HG03066 (cell line): Measurements from ENCODE around the gene COL8A2.

Source experiments
- ATAC-seq: cut with Tn5 transposase; IDR thresholded peaks from one replicate; pipeline ENCODE4 v1.9.1; 2021; ENCODE audit warnings: low read depth; ENCODE audit not compliant: unreplicated experiment

COL8A2 gene

DNA sequence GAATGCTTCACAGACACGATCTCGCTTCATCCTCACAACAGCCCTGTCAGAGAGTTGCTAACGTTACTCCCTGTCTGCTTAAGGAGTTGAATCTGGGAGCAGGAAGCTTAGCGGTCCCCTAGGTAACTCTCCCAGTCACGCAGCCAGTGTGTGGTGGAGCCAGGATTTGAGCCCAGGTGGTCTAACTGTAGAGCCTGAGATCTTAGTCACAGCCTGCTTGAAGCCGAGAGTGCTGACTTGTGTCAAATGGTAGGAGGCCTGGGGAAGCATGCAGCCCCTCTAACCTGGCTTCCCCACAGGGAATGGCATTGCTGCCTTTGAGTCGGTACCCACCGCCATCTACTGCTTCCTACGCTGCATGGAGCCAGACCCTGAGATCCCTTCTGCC is 32.2 kb downstream of the COL8A2 start:
- no peak for ATAC-seq

DNA sequence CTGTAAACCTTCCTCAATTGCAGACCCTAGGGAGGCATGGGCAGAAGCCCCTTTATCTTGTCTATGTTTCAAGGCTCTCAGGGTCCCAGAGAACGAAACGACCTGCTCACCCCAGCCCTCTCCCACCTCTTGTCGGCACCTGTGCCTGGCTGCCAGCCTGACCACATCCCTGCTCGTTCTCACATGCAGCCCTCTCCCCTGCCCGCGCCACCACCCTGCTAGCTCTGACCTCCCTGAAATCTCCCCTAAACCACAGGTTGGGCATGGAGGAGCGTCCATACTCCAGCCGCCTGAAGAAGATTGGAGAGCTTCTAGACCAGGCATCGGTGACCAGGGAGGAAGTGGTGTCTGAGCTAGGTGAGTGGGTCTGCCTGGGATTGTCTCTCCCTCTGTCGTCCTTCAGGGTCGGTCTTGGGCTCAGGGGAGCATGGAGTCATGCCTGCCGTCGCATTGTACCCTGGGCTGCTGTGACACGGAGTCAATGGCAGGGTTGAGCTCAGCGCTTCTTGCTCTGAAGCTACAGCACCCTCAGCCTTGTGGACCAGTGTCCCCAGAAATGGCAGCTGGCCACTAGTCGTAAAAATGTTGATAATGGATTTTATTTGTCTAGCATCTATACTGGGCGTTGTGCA is 32.7 kb downstream of the COL8A2 start:
- no peak for ATAC-seq

DNA sequence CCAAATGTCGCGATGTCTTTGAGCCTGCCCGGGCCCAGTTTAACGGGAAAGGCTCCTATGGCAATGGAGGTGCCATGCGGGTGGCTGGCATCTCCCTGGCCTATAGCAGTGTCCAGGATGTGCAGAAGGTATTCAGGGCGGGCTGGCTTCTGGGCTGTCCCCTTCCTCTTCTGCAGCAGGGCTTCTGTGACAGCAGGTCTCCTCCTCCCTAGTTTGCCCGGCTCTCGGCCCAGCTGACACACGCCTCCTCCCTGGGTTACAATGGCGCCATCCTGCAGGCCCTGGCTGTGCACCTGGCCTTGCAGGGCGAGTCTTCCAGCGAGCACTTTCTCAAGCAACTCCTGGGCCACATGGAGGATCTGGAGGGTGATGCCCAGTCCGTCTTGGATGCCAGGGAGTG is 33.3 kb downstream of the COL8A2 start:
- no peak for ATAC-seq

DNA sequence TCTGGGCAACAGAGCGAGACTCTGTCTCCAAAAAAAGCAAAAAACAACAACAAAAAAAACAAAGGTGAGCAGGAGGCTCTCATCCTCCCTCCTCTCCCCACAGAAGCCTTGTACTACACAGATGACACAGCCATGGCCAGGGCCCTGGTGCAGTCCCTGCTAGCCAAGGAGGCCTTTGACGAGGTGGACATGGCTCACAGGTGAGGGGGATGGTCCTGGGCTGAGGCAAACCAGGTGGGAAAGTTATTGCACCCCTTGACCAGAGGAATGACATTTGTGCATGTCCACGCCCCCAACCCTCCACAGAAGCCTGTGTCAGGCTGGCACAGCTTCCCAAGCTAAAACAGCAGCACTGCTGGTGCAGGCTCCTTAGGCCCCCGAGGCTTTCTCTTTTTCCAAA is 33.9 kb downstream of the COL8A2 start:
- ATAC-seq = no peak

DNA sequence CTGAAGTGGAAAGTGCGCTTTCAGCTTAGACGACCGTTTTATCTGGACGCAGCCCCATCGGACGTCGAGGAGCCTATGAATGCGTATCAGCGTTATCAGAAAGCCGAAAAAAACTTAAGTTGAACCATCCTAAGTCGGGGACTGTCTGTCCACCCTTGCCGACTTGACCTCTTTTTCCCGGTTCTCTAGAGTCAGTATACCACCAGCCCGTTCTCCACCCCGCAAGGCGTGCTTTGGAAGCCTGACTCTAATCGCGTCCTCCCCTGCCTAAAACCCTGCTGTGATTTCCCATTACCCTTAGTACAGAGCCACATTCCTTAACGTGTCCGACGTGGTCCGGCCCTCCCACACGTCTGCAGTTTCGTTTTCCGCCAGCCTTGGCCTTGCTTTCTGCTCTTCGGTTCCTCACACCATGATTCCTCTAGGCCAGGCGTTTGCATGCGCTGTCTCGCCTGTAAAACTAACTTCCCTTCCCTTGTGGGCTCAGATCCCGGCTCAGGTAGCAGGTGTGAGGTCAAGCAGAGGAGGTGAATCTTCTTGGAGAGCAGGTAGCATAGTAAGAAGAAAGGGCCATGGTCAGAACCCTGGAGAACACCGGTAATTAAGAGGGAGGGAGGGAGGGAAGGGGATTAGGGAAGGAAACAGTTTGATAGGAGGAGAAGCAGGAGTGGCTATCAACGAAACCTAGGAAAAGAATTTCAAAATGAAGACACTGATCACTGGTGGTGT is 35.5 kb downstream of the COL8A2 start:
- ATAC-seq = no peak

DNA sequence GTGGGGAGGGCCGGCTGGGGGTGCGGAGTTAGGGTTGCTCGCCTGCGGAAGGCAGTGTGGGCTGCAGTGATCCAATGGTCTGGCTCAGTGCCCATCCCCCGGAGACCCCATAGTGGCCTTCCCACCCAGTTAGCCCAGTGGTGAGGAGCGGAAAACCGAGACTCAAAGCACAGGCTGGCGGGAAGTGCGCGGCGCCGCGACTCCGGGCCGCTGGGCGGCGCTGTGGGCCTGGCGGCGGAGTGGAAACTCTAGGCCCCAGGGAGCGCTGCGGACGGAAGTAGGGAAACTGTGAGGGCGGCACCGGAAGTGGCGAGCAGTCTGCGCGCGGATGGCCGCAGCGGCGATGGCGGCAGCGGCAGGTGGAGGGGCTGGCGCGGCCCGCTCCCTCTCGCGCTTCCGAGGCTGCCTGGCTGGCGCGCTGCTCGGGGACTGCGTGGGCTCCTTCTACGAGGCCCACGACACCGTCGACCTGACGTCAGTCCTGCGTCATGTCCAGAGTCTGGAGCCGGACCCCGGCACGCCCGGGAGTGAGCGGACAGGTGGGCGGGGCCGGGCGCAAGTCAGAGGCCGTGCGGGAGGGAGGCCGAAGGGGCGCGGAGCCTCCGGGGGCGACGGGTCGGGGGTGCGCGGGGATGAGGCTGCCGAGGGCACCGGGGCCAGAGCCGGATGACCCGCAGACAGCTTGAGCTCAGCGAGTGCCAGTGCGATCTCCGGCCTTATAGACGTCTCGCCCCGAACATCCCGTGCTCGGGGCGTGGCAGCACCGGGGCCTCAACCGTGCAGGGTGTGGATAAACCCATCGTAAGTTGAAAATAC is 36.2 kb downstream of the COL8A2 start, which contains the start of gene ADPRS:
TSS of gene ADPRS (plus strand) at position 316 of the 816 bp plus-strand sequence. CDS start at position 329, 13 bp downstream.
- peak; percentile 81 for ATAC-seq

DNA sequence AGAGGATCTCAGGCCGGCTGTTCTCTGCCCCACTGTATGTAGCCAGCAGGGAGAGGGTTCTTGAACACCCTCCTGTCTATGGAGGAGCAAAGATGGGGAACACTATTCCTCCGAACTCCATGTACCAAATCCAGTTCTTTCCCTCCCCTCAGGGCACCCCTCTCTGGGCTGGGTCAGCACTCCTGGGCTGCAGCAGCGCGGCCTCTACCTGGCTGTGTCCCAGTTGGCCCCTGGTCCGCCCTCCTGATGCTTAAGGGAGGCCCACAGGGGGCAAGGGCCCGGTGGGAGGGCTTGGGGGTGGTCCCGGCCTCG is 36.8 kb downstream of the COL8A2 start:
- ATAC-seq = peak; percentile 3

DNA sequence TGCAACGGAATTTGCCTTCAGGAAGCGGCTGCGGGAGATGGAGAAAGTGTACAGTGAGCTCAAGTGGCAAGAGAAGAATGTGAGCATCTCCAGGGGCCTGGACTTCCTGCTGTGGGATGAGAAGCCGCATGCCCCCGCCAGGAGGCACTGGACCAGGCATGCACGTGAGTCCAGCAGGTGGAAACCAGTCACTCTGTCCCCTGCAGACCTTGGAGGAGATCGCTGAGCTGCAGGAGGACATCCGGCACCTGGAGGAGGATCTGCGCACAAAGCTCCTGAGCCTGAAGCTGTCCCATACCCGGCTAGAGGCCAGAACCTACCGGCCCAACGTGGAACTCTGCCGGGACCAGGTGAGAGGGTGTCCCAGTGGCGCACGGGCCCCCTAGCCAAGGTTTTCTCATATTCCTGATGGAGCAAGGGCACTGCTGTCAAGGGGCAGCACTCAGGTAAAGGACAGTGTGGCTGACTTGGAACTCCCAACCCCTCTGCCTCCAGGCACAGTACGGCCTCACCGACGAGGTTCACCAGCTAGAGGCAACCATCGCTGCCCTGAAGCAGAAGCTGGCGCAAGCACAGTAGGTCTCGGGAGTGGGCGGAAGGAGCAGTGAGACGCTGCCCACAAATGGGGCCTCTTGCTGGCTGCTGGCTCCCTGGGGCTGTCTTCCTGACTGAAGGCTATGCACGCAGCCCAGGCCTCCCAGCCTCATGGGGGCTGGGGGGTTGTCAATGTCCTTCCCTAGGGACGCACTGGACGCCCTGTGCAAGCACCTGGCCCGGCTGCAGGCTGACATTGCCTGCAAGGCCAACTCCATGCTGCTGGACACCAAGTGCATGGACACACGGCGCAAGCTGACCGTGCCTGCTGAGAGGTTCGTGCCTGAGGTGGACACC is 37.5 kb downstream of the COL8A2 start:
- no peak for ATAC-seq

DNA sequence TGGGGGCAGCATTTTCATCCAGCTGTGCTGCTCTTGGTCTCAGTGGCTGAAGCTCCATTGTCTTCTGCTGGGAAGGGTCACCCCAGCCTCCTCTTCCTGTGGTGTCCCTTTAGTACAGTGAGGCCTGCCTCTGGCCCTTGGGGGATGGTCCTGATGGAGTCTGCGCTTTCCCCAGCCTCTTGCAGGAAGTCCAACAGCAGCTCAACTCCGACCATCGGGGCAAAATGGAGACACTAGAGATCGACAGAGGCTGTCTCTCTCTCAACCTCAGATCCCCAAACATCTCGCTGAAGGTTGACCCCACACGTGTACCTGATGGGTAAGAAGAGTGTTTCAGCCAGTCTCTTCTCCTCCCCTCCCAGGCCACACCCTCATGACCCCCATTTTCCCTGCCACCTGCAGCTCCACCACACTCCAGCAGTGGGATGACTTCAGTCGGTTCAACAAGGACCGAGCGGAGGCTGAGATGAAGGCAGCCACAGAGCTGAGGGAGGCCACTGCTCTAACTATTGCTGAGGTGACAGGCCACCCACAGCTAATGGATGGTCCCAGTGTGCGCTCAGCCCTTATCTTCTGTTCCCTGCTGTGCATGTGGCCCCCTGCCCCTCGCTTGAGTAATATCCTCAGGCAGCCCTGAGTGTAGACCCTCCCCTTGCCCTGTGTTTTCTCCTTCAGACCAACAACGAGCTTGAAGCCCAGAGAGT is 38.3 kb downstream of the COL8A2 start:
- ATAC-seq = no peak

DNA sequence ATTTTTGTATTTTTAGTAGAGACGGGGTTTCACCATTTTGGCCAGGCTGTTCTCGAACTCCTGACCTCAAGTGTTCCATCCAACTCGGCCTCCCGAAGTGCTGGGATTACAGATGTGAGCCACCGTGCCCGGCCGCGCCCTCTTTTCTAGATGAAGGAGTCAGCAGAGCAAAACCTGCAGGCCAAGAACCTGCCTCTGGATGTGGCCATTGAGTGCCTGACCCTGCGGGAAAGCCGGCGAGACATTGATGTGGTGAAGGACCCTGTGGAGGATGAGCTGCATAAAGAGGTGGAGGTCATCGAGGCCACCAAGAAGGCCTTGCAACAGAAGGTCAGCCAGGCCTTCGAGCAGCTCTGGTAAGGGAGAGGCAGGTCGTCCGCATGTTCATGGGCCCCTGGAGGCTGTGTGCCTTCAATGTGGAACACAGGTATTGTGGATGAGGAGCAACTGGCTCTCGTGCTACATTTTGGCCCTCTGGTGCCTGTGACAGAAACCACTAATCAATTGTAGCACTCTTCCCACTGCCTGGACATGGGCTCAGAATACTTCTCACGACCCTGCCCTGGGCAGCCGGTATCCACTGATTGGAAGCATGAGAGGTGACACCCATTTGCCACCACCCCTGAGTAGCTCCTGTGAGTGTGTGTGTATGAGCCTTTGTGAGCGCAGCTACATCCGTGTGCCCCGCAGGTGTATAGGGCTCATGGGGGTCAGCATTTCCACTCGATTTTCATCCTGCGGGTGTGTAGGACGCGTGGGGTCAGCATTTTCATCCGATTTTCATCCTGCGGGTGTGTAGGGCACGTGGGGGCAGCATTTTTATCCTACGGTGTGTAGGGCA is 39.1 kb downstream of the COL8A2 start:
- no peak for ATAC-seq

DNA sequence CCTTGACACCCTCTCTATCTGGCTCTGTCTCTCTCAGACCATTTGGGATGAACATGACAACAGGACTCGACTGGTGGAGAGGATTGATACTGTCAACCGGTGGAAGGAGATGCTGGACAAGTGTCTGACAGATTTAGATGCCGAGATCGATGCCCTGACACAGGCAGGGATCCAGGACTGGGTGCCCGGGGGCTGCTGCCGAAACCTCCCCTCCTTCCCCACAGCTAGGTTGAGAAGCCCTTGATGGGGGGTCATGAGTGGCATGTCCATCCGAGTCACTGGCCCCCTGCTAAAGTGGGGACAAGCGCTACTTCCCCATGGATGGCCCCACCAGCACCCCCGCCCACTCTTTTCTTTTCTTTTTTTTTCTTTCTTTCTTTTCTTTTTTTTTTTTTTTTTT is 39.9 kb downstream of the COL8A2 start:
- ATAC-seq = no peak

DNA sequence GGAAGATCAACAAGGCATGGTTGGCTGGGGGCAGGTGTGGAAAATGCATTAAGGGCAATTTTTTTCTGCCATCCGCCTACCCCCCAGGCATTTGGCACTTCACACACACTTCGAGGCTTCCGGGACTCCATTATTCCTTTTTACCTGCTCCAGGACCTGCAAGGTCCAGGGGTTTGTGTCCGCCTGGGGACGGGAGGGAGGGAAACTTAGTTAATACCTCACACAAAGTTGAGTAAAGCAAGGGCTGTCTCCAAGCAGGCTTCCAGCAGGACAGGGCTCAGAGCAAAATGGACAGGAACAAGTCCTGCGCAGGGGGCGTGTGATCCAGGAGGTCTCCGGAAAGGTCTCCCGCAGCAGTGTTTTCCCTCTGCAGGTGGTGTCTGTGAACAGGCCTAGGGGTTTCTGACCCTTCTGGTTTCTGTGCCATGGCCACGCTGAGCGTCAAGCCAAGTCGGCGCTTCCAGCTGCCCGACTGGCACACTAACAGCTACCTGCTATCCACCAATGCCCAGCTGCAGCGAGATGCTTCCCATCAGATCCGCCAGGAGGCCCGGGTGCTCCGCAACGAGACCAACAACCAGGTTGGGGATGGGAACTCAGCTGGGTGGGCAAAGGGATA is 40.4 kb downstream of the COL8A2 start:
- no peak for ATAC-seq

DNA sequence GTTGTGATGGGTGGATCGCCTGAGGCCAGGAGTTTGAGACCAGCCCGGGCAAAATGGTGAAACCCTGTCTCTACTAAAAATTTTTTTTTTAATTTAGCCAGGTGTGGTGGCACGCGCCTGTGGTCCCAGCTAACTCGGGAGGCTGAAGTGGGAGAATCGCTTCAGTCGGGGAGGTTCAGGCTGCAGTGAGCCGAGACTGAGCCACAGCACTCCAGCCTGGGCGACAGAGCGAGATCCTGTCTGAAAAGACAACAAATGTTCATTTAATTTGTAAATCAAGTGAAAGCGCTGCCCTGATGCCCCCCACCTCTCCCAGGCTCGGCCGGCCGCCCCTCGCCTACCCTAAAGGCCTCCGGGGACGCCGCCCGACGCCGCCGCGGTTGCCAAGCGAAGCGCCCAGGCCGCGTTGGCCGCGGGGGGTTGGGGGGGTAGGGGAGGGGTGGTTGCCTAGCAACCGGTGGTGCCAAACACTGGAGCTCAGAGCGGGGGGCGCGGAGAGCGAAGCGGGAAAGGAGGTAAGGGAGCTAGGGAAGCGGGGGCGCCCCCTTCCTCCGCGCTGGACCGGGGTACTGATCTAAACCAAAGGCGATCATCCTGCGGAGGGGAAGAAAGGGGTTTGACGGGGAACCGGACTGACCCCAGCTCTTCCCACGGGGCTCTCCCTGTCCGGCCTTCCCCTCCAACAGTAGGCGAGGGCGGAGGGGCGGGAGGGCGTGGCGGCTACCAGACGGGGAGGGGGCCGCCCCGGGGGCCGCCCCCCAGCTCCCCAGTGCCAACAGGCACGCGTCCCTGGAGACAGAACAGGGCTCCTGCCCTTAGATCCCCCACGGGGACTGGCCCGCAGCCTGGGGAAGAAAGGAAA is 41.2 kb downstream of the COL8A2 start, which contains the start of gene TEKT2:
TSS of gene TEKT2 (plus strand) at position 460 of the 862 bp plus-strand sequence. CDS start 828 bp downstream, outside the sequence.
- ATAC-seq = no peak

DNA sequence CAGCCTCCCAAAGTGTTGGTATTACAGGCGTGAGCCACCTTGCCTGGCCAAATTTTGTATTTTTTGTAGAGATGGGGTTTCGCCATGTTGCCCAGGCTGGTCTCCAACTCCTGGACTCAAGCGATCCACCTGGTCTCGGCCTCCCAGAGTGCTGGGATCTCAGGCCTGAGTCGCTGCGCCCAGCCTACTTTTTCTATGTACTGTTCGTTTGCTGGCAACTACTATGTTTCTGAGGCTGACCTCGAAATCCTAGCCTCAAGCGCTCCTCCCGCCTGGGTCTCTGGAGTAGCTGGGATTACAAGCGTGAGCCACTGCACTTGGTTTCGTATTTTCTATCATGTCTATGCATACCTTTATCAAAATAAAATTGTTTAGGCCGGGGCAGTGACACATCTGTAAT is 41.8 kb downstream of the COL8A2 start:
- ATAC-seq = no peak

DNA sequence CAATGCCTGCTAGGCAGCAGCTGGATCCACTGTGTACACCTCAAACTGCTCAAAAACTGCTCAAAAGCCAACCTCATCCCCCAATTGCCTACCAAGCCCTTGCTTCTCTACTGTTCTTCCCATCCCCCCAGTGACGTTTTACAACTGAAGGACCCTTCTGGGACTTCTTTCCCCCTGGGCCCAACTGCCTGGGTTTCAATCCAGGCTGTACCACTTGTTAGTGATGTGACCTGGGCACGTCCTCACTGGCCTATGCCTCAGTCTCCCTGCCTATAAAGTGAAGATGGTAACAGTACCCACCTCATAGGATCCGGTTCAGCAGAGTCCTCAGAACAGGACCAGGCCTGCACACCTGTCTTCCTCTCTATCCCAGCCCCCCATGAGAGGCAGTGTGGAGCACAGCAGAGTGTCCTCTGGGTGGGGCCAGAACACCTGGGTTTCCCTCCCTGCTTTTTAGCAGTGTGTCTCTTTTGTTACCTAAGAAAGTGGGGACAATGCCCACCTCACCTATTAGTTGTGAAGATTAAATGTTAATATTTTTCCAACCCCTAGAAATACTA is 43.0 kb downstream of the COL8A2 start:
- ATAC-seq = no peak

DNA sequence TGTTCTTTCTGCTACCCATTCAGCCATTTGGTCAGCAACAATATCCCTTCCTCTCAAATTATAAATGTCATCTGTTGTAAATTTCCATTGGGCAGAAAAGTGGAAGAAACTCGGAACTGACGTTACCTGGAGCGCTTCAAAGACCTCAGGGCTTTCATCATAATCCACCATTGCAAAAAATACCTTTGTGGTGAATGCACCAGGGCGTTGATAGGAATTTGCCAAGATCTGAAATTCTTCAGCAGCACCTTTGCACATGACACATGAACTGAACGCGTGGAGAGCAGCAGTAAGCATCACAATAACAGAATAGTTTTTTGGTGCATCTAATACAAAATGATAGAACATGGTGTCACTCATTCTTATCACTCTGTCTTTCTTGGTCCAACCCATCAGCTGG is 44.2 kb downstream of the COL8A2 start:
- ATAC-seq = no peak

DNA sequence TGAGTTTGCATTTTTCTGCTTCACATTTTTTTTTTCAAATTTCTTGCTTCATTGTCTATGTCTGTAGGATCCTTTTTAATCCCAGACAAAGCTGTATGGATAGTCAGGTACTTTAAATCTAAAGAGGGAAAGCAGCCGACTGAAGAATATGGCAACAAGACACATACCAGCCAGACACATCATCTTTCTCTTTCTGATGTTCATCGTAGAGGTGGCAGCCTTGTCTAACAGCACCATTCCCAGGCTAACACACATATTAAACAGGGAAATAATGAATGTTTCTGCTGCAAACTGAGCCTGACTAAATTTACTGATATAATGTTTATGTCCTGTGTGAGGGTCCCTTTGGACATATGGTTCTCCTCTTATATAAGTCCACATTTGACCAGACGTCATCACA is 44.8 kb downstream of the COL8A2 start:
- no peak for ATAC-seq
